ENCODE results near the gene CTXN1. TPM values are rescaled to one million over a fixed set of nuclear protein-coding genes. Genes with fewer than 3 reads are reported as not detected.

Gene CTXN1
- total RNA-seq, 1 donor from 2014 or later = 90.6 TPM

GRCh38 chr19:7911508-7912143, 14.3 kb downstream of the CTXN1 start:
- no peaks in the 10 kb centered on the region for H3K4me1 Mint-ChIP-seq (ENCODE audit: low read depth, unreplicated experiment)
- H3K36me3 Mint-ChIP-seq (ENCODE audit: unreplicated experiment) = no peaks in the 10 kb centered on the region
- peak; percentile 11 for DNase-seq
- no peak overlapping the region for H3K27ac Mint-ChIP-seq (ENCODE audit: unreplicated experiment)
- H3K27me3 Mint-ChIP-seq (ENCODE audit: unreplicated experiment) = peaks cover 10% of the 10 kb centered on the region
- H3K4me3 Mint-ChIP-seq (ENCODE audit: unreplicated experiment) = no peak overlapping the region
- TF ChIP-seq CTCF (IDR thresholded peaks at IDR 0.05; ENCODE audit: partially characterized antibody, unreplicated experiment) = no peak
- H3K9me3 Mint-ChIP-seq (ENCODE audit: unreplicated experiment) = peaks cover 3% of the 10 kb centered on the region

- peaks cover 2% of the 10 kb centered on the region for H3K4me1 Mint-ChIP-seq (ENCODE audit: low read depth, unreplicated experiment)
- H3K4me3 Mint-ChIP-seq (ENCODE audit: unreplicated experiment) = no peak overlapping the region
- DNase-seq = peak; percentile 13
- peaks cover 10% of the 10 kb centered on the region for H3K27me3 Mint-ChIP-seq (ENCODE audit: unreplicated experiment)
- H3K27ac Mint-ChIP-seq (ENCODE audit: unreplicated experiment) = no peak overlapping the region
- TF ChIP-seq CTCF (IDR thresholded peaks at IDR 0.05; ENCODE audit: partially characterized antibody, unreplicated experiment) = no peak
- H3K36me3 Mint-ChIP-seq (ENCODE audit: unreplicated experiment) = no peaks in the 10 kb centered on the region
- peaks cover 4% of the 10 kb centered on the region for H3K9me3 Mint-ChIP-seq (ENCODE audit: unreplicated experiment)
These were observed 15.4 kb downstream of the CTXN1 start for GRCh38 chr19:7910321-7911161.

- peaks cover 8% of the 10 kb centered on the region for H3K9me3 Mint-ChIP-seq (ENCODE audit: unreplicated experiment)
These were observed 16.4 kb downstream of the CTXN1 start for GRCh38 chr19:7909471-7910067.

GRCh38 chr19:7908742-7909461, 17.0 kb downstream of the CTXN1 start:
- peaks cover 4% of the 10 kb centered on the region for H3K27me3 Mint-ChIP-seq (ENCODE audit: unreplicated experiment)
- no peak overlapping the region for H3K4me3 Mint-ChIP-seq (ENCODE audit: unreplicated experiment)
- peaks cover 7% of the 10 kb centered on the region for H3K4me1 Mint-ChIP-seq (ENCODE audit: low read depth, unreplicated experiment)
- no peak for TF ChIP-seq CTCF (IDR thresholded peaks at IDR 0.05; ENCODE audit: partially characterized antibody, unreplicated experiment)
- no peak overlapping the region for H3K27ac Mint-ChIP-seq (ENCODE audit: unreplicated experiment)
- H3K9me3 Mint-ChIP-seq (ENCODE audit: unreplicated experiment) = peaks cover 8% of the 10 kb centered on the region
- H3K36me3 Mint-ChIP-seq (ENCODE audit: unreplicated experiment) = no peaks in the 10 kb centered on the region
- peak; percentile 14 for DNase-seq

More at GRCh38 chr19:7909471-7910067, 16.4 kb downstream of the CTXN1 start:
- Mint-ChIP-seq H3K27me3 (ENCODE audit: unreplicated experiment) (peaks cover 4% of the 10 kb centered on the region), H3K4me3 (ENCODE audit: unreplicated experiment) (no peak overlapping the region), H3K4me1 (ENCODE audit: low read depth, unreplicated experiment) (peaks cover 7% of the 10 kb centered on the region), H3K36me3 (ENCODE audit: unreplicated experiment) (no peaks in the 10 kb centered on the region), H3K27ac (ENCODE audit: unreplicated experiment) (no peak overlapping the region)
- no peak for TF ChIP-seq CTCF (IDR thresholded peaks at IDR 0.05; ENCODE audit: partially characterized antibody, unreplicated experiment)
- peak; percentile 8 for DNase-seq
